Smooth muscle cell (in vitro differentiated cells): ENCODE measurements around the gene OR10H3. TPM values are rescaled to one million over a fixed set of nuclear protein-coding genes. Genes with fewer than 3 reads are reported as not detected.

Experiments used
- DNase-seq: peaks from one replicate; lab custom pipeline; 2025; ENCODE audit not compliant: unreplicated experiment; lab: John Stamatoyannopoulos, UW
- H2AFZ ChIP-seq: fragments of 200-600 bp; sonication (generic); 2 replicates; pipeline ENCODE4 v1.6.0; 2016; ENCODE audit warnings: antibody characterized with exemption, low read depth, mild to moderate bottlenecking
- H3F3A ChIP-seq: fragments of 200-600 bp; sonication (generic); 2 replicates; pipeline ENCODE4 v1.6.0; 2017; ENCODE audit warnings: antibody characterized with exemption, low read depth
- H3K27ac ChIP-seq: fragments of 200-600 bp; sonication (generic); 2 replicates; pipeline ENCODE4 v1.5.1; 2016; ENCODE audit warnings: low read depth, mild to moderate bottlenecking
- H3K27me3 ChIP-seq: fragments of 200-600 bp; sonication (generic); 2 replicates; pipeline ENCODE4 v1.6.1; 2016; ENCODE audit warnings: low read depth, mild to moderate bottlenecking
- H3K36me3 ChIP-seq: fragments of 200-600 bp; sonication (generic); 2 replicates; pipeline ENCODE4 v1.5.1; 2016; ENCODE audit warnings: low read depth
- H3K4me1 ChIP-seq: fragments of 200-600 bp; sonication (generic); 2 replicates; pipeline ENCODE4 v1.5.1; 2016; ENCODE audit warnings: low read depth
- H3K4me2 ChIP-seq: fragments of 200-600 bp; sonication (generic); 2 replicates; pipeline ENCODE4 v1.6.0; 2016; ENCODE audit warnings: mild to moderate bottlenecking
- H3K4me3 ChIP-seq: fragments of 200-600 bp; sonication (generic); 2 replicates; pipeline ENCODE4 v1.5.1; 2016; ENCODE audit warnings: mild to moderate bottlenecking
- H3K79me2 ChIP-seq: fragments of 200-600 bp; sonication (generic); 2 replicates; pipeline ENCODE4 v1.6.0; 2016; ENCODE audit warnings: low read depth, mild to moderate bottlenecking
- H3K9ac ChIP-seq: fragments of 200-600 bp; sonication (generic); 2 replicates; pipeline ENCODE4 v1.6.0; 2016; ENCODE audit warnings: low read depth
- H3K9me3 ChIP-seq: fragments of 200-600 bp; sonication (generic); replicated peaks from 2 replicates; pipeline ENCODE4 v1.5.1; 2016; ENCODE audit warnings: low read depth
- H4K20me1 ChIP-seq: fragments of 200-600 bp; sonication (generic); 2 replicates; pipeline ENCODE4 v1.6.0; 2016; ENCODE audit warnings: low read depth
- WGBS: methylation state at CpG from one replicate; pipeline ENCODE4 v1.1.7; 2016; ENCODE audit warnings: low lambda C conversion rate; 5-methylcytosine and 5-hydroxymethylcytosine counted together
- polyA plus RNA-seq: library from polyadenylated mRNA; unstranded; fragments of >200 nt; fragmentation: Nextera tagmentation; extraction: Ambion mirVana; gene quantifications from 2 replicates; pipeline ENCODE4 v1.2.1, GENCODE V29; 2016
- total RNA-seq: library from RNA; depleted of rRNA; stranded (reverse); fragments of >200 nt; gene quantifications from 2 replicates; pipeline ENCODE4 v1.2.3, GENCODE V29; 2014
- TF ChIP-seq, protein P1 (sequence below): fragments of 200-600 bp; sonication (generic); IDR thresholded peaks from 2 replicates; pipeline ENCODE4 v1.5.1; 2017; ENCODE audit warnings: borderline replicate concordance, mild to moderate bottlenecking, antibody characterized with exemption; ENCODE audit not compliant: insufficient read depth, poor library complexity, severe bottlenecking

Gene OR10H3
- total and polyA plus RNA-seq, 2 experiments from 2014 or later: not detected

DNA sequence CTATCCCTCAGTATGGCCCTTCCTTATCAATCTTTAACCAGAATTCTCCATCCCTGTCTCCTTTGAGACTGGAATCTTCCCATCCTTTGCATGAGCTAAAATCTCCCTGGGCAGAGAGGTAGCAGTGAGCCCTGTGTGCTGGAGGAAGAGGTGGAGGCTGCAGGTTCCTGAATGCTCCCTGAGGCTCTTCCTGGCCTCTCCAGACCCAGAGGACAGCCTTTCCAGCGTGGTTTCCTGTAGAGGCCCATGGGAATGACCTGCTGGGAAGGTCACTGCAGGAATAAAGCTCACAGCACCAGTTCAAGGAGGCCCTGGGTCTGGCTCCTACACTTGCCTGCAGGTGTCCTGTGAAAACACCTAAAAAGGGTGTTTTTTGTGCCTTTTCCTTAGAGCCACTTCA is 5.4 kb upstream of the OR10H3 start:
- Histone ChIP-seq H3K9ac (no peak overlapping the region), H3K4me2 (no peak overlapping the region), H3K4me1 (no peaks in the 10 kb centered on the region), H3K9me3 (no peaks in the 10 kb centered on the region), H3F3A (no peaks in the 10 kb centered on the region), H2AFZ (no peak overlapping the region), H4K20me1 (no peaks in the 10 kb centered on the region), H3K27me3 (no peaks in the 10 kb centered on the region), H3K36me3 (no peaks in the 10 kb centered on the region), H3K27ac (no peak overlapping the region), H3K4me3 (no peak overlapping the region), H3K79me2 (no peaks in the 10 kb centered on the region)
- TF ChIP-seq, protein P1, sequence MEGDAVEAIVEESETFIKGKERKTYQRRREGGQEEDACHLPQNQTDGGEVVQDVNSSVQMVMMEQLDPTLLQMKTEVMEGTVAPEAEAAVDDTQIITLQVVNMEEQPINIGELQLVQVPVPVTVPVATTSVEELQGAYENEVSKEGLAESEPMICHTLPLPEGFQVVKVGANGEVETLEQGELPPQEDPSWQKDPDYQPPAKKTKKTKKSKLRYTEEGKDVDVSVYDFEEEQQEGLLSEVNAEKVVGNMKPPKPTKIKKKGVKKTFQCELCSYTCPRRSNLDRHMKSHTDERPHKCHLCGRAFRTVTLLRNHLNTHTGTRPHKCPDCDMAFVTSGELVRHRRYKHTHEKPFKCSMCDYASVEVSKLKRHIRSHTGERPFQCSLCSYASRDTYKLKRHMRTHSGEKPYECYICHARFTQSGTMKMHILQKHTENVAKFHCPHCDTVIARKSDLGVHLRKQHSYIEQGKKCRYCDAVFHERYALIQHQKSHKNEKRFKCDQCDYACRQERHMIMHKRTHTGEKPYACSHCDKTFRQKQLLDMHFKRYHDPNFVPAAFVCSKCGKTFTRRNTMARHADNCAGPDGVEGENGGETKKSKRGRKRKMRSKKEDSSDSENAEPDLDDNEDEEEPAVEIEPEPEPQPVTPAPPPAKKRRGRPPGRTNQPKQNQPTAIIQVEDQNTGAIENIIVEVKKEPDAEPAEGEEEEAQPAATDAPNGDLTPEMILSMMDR: no peak
- whole genome bisulfite sequencing: 0% methylated on average over 1 of the region's 1 CpG
- DNase-seq: no peak

- Histone ChIP-seq H3K79me2 (no peaks in the 10 kb centered on the region), H3F3A (no peaks in the 10 kb centered on the region), H3K4me2 (no peak overlapping the region), H3K4me1 (no peaks in the 10 kb centered on the region), H2AFZ (no peak overlapping the region), H3K36me3 (no peaks in the 10 kb centered on the region), H3K9ac (no peak overlapping the region), H3K27me3 (no peaks in the 10 kb centered on the region), H3K4me3 (no peak overlapping the region), H3K27ac (no peak overlapping the region), H4K20me1 (no peaks in the 10 kb centered on the region), H3K9me3 (no peaks in the 10 kb centered on the region)
- WGBS: 46% methylated on average over 6 of the region's 6 CpGs
- TF ChIP-seq, protein P1: no peak
- no peak for DNase-seq
Measured at GRCh38 chr19:15733895-15734294, 3.9 kb upstream of the OR10H3 start.

- 31% methylated on average over 1 of the region's 1 CpG for WGBS
- no peak for DNase-seq
- Histone ChIP-seq H3K4me2 (no peak overlapping the region), H3K9me3 (no peaks in the 10 kb centered on the region), H3K27me3 (no peaks in the 10 kb centered on the region), H4K20me1 (no peaks in the 10 kb centered on the region), H3K79me2 (no peaks in the 10 kb centered on the region), H3K27ac (no peak overlapping the region), H2AFZ (no peak overlapping the region), H3K4me3 (no peak overlapping the region), H3K4me1 (no peaks in the 10 kb centered on the region), H3K36me3 (no peaks in the 10 kb centered on the region), H3K9ac (no peak overlapping the region), H3F3A (no peaks in the 10 kb centered on the region)
- TF ChIP-seq, protein P1: no peak
Measured at GRCh38 chr19:15740785-15741184, 3.0 kb downstream of the OR10H3 start.

DNA sequence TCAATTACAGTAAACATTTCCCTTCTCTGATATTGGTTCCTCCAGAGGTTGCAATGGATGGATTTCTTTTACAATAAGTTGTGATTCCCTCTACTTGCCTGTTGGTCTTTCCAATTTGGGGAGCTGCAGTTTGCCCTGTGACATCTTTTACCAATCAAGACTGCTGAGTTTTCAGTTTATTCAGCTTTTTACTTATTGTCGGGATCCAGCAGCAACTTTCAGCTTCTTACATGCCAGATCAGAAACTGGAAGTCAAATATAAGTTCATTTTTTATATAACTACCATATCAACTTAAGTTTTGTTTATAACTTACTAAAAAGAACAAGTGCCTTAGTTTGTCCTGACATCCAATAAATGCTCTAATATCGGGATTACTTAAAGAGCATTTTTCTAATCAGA is 10.5 kb downstream of the OR10H3 start:
- Histone ChIP-seq H3K9ac (no peak overlapping the region), H3K36me3 (no peaks in the 10 kb centered on the region), H3K27me3 (no peaks in the 10 kb centered on the region), H3K27ac (no peak overlapping the region), H3K9me3 (peaks cover 9% of the 10 kb centered on the region), H3K79me2 (no peaks in the 10 kb centered on the region), H3K4me2 (no peak overlapping the region), H3K4me3 (no peak overlapping the region), H3K4me1 (no peaks in the 10 kb centered on the region), H2AFZ (no peak overlapping the region), H4K20me1 (no peaks in the 10 kb centered on the region), H3F3A (no peaks in the 10 kb centered on the region)
- 72% methylated on average over 2 of the region's 2 CpGs for WGBS
- no peak for DNase-seq
- TF ChIP-seq, protein P1: no peak
